ENCODE data around the gene EMILIN3. TPM values are rescaled to one million over a fixed set of nuclear protein-coding genes. Genes with fewer than 3 reads are reported as not detected.

Gene EMILIN3
- polyA plus RNA-seq, 2 of the 4 experiments (the other 2 are of a cell fraction) = 0.06 to 0.58 TPM

DNA sequence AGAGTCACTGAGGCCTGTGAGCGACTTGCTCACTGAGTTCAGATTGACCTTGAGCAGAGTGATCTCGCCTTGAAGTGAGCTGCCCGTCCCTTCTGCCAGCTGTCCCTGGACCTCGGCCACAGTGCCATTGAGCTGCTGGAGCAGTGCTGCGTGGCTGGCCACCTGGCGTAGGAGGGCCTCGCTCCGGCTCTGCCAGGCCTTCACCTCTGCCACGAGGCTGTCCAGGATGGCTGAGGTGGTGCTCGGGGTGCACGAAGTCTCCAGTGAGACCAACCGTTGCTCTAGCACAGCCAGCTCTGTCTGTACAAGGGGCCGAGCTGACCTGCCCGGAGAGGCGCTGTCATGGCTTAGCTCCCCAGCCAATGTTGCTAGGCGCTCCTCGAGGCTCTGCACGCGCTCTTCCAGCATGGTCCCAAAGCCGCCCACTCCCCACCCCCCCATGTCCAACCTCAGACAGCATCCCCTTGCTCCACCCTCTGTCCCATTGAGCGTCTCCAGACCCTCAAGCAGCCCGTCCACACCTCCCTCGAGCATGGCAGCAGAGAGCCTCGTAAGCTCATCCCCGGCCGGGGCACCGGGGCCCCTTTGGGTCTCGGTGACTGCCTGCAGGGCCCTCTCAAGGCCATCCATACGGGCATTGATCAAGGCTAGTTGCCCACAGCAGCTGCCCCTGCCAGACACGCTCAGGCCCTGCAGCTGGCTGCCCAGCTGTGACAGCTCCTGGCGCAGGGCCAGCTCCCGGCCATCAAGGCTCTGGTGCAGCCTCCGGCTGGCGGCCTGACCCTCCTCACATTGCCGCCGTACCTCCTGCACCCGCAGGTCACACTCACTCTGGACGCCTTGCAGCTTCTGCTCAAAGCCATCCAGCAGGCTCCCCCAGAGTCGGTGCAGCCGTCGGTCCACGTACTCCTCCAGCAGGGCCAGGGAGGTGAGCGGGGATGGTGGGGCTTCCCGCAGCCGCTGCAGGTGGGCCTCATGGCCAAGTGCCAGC, 4.6 kb downstream of the EMILIN3 start:
- ATAC-seq (no peak; a peak in 2 of 6 replicates), DNase-seq (ENCODE audit: low read depth in 1 of 2, low spot score in 1 of 2) (no peak), FAIRE-seq (no peak)
- Histone ChIP-seq H3K27ac (no peak overlapping the region), H3K9me3 (no peaks in the 10 kb centered on the region), H3K4me3 (no peak overlapping the region), H3K4me1 (peaks cover 4% of the 10 kb centered on the region; the same call in 1 of the 3 replicates), H3K4me2 (no peak overlapping the region)
- 86% methylated on average over 25 of the region's 45 CpGs for WGBS (ENCODE audit: missing lambda C conversion rate)
- POLR2A ChIA-PET = interaction anchor here (0.5 kb wide), 1 partner anchor 224 kb away, joined by 3 read pairs; no protein-coding TSS in a partner anchor
- CTCF ChIA-PET = interaction anchor here (0.6 to 1.6 kb wide), 5 partner anchors 22 to 189 kb away, joined by 3 to 6 read pairs (median 4); partner anchors contain the start of gene LPIN3
- TF ChIP-seq ZC3H11A (IDR thresholded peaks at IDR 0.05) (no peak), GATA3 (IDR thresholded peaks at IDR 0.05; ENCODE audit: borderline replicate concordance) (no peak), BHLHE40 (IDR thresholded peaks at IDR 0.05; ENCODE audit: low read depth, low read length) (no peak)

DNA sequence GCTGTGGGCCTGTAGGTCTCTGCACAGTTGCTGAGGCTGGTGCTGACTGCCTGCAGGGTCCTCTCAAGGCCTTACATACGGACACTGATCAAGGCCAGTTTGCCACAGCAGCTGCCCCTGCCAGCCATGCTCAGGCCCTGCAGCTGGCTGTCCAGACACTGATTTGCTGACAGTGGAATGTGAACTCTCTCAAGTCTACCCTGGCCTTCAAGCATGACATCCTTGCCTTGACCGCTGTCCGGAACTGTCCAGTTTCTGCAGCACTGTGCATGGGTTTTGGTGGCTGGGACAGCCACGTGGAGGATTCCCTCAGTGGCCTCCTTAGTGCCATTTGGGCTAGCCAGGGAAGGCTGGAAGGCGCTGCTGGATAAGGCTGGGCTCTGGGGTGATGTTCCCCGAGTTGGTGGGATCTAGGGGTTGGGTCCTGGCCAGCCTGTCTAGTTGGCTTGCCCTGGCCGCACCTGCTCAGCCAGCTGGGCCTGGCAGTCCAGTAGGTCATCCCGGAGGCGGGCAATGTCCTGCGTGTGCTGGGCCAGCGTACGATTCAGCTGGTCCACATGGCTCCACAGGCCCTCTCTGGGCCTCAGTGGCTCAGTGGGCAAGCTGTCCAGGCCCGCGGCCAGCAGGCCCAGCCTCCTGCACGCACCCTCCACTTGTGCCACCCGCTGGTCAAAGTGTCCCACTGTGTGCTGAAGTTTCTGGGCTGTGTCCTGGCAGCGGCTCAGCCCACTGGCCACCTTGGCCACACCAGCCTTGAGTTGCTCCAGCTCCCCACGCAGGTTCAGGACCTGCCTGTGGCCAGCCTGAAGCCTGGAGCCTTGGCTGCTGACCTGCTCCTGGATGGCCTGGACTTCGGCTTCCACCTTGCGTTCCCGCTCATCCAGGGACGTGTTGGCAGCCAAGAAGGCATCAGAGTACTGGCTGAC, 5.5 kb downstream of the EMILIN3 start:
- Histone ChIP-seq H3K4me2 (no peak overlapping the region), H3K27ac (no peak overlapping the region), H3K4me1 (peaks cover 2% of the 10 kb centered on the region; the same call in 1 of the 3 replicates), H3K9me3 (no peaks in the 10 kb centered on the region), H3K4me3 (no peak overlapping the region)
- ChIA-PET POLR2A (no interaction called here), CTCF (interaction anchor here (0.6 to 0.9 kb wide), 3 partner anchors 21 to 188 kb away, joined by 3 to 4 read pairs (median 3); partner anchors contain the start of gene LPIN3)
- 86% methylated on average over 18 of the region's 22 CpGs for WGBS (ENCODE audit: missing lambda C conversion rate)
- DNase-seq (ENCODE audit: low read depth in 1 of 2, low spot score in 1 of 2) = no peak
- TF ChIP-seq, protein P1, sequence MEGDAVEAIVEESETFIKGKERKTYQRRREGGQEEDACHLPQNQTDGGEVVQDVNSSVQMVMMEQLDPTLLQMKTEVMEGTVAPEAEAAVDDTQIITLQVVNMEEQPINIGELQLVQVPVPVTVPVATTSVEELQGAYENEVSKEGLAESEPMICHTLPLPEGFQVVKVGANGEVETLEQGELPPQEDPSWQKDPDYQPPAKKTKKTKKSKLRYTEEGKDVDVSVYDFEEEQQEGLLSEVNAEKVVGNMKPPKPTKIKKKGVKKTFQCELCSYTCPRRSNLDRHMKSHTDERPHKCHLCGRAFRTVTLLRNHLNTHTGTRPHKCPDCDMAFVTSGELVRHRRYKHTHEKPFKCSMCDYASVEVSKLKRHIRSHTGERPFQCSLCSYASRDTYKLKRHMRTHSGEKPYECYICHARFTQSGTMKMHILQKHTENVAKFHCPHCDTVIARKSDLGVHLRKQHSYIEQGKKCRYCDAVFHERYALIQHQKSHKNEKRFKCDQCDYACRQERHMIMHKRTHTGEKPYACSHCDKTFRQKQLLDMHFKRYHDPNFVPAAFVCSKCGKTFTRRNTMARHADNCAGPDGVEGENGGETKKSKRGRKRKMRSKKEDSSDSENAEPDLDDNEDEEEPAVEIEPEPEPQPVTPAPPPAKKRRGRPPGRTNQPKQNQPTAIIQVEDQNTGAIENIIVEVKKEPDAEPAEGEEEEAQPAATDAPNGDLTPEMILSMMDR (IDR thresholded peaks at IDR 0.05) = no peak
- TF ChIP-seq SREBF2 (IDR thresholded peaks at IDR 0.05) = no peak
- TF ChIP-seq, protein P2, sequence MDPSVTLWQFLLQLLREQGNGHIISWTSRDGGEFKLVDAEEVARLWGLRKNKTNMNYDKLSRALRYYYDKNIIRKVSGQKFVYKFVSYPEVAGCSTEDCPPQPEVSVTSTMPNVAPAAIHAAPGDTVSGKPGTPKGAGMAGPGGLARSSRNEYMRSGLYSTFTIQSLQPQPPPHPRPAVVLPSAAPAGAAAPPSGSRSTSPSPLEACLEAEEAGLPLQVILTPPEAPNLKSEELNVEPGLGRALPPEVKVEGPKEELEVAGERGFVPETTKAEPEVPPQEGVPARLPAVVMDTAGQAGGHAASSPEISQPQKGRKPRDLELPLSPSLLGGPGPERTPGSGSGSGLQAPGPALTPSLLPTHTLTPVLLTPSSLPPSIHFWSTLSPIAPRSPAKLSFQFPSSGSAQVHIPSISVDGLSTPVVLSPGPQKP (IDR thresholded peaks at IDR 0.05; ENCODE audit: low read depth, low read length) = no peak
- TF ChIP-seq POLR2A (IDR thresholded peaks at IDR 0.05; ENCODE audit: low read length) = 0 out of 2 replicates have a peak, but pooled peaks have one; percentile 15
- no peak for FAIRE-seq
- peak in 1 of 2 experiments; percentile 5; a peak in 2 of 6 replicates for ATAC-seq

DNA sequence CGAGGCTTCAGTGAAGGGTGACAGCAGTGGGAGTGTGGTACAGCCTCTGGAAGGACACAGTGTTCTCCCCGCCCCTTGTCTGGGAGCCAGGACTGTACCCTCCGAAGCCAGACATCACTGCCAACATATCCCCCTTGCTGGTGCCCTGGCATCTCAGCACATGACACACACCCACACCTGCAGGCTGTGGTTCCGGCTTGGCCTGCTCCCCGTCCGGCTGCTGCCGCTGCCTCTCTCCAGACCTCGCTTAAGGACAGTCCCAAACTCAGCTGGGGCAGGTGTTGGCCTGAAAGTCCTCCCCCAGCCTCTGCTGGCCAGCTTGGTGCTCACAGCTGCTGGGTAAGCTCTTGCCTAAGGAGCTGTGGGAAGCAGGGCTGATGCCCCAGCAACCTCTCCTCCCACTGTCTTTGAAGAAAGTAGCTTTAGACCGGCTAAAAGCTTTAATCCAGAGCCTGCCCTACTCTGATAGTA, 7.0 kb downstream of the EMILIN3 start:
- Histone ChIP-seq H3K4me1 (no peaks in the 10 kb centered on the region), H3K4me2 (no peak overlapping the region), H3K4me3 (no peak overlapping the region), H3K27ac (no peak overlapping the region), H3K9me3 (no peaks in the 10 kb centered on the region)
- no peak for DNase-seq (ENCODE audit: low read depth in 1 of 2, low spot score in 1 of 2)
- ATAC-seq = no peak
- TF ChIP-seq POLR2A (IDR thresholded peaks at IDR 0.05; ENCODE audit: low read length) (no peak), NR3C1 (IDR thresholded peaks at IDR 0.05) (no peak), HOXB13 (CRISPR knock-in tag; IDR thresholded peaks at IDR 0.05; ENCODE audit: low read depth) (no peak), RAD21 (conservative IDR thresholded peaks at IDR 0.05 in 1 of 2, IDR thresholded peaks at IDR 0.05 in 1 of 2) (no peak), MAZ (IDR thresholded peaks at IDR 0.05; ENCODE audit: borderline replicate concordance, low read depth, low read length) (no peak), KDM1A (IDR thresholded peaks at IDR 0.05; ENCODE audit: low read depth) (no peak), CBX8 (IDR thresholded peaks at IDR 0.05) (no peak), EHF (CRISPR knock-in tag; IDR thresholded peaks at IDR 0.05) (no peak), TP53 (CRISPR knock-in tag; IDR thresholded peaks at IDR 0.05) (no peak)
- TF ChIP-seq, protein P3, sequence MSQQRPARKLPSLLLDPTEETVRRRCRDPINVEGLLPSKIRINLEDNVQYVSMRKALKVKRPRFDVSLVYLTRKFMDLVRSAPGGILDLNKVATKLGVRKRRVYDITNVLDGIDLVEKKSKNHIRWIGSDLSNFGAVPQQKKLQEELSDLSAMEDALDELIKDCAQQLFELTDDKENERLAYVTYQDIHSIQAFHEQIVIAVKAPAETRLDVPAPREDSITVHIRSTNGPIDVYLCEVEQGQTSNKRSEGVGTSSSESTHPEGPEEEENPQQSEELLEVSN (IDR thresholded peaks at IDR 0.05; ENCODE audit: borderline replicate concordance, low read depth) = no peak
- TF ChIP-seq, protein P4, sequence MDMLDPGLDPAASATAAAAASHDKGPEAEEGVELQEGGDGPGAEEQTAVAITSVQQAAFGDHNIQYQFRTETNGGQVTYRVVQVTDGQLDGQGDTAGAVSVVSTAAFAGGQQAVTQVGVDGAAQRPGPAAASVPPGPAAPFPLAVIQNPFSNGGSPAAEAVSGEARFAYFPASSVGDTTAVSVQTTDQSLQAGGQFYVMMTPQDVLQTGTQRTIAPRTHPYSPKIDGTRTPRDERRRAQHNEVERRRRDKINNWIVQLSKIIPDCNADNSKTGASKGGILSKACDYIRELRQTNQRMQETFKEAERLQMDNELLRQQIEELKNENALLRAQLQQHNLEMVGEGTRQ (IDR thresholded peaks at IDR 0.05) = no peak
- POLR2A ChIA-PET = no interaction called here
- CTCF ChIA-PET = interaction anchor here (0.8 to 5.9 kb wide), 3 partner anchors 10 to 51 kb away, joined by 4 to 28 read pairs (median 4); partner anchors contain the start of gene LPIN3
- FAIRE-seq = no peak
- WGBS (ENCODE audit: missing lambda C conversion rate) = 89% methylated on average over 9 of the region's 9 CpGs
